Heart right ventricle (tissue), 16 donors: Measurements from ENCODE around the gene LTB4R. TPM values are rescaled to one million over a fixed set of nuclear protein-coding genes. Genes with fewer than 3 reads are reported as not detected.
"Not testable (repeated sequence)": the region's sequence is repeated elsewhere in the genome, so short reads cannot be mapped to it uniquely, and the experiment has no call there.

ENCODE experiments used
- ATAC-seq, 8 donors: fragments of 200-7000 bp; cut with Tn5 transposase; one replicate each; pipeline ENCODE4 v1.9.1; 2020; ENCODE audit warnings: mild to moderate bottlenecking in 8 of 8, moderate library complexity in 8 of 8, moderate number of reproducible peaks in 1 of 8
- DNase-seq, 2 donors: peaks; one replicate each; pipeline ENCODE4 v3.0.0-alpha.2; 2020
- H3K27ac ChIP-seq, 10 donors: fragments of 200-600 bp; sonication (generic) in 2 of 10; one replicate each; pipeline versions ENCODE4 v1.5.0 to v1.8.0; 2020 to 2022; ENCODE audit warnings: mild to moderate bottlenecking in 3 of 10
- H3K27me3 ChIP-seq, 7 donors: fragments of 200-600 bp; one replicate each; pipeline ENCODE4 v1.8.0; 2021 to 2022; ENCODE audit warnings: mild to moderate bottlenecking in 2 of 7
- H3K36me3 ChIP-seq, 9 donors: fragments of 200-600 bp; sonication (generic) in 1 of 9; one replicate each; pipeline versions ENCODE4 v1.5.0 to v1.8.0; 2020 to 2022; ENCODE audit warnings: mild to moderate bottlenecking in 2 of 9
- H3K4me1 ChIP-seq, 9 donors: fragments of 200-600 bp; sonication (generic) in 1 of 9; one replicate each; pipeline versions ENCODE4 v1.5.0 to v1.8.0; 2020 to 2022; ENCODE audit warnings: mild to moderate bottlenecking in 4 of 9
- H3K4me3 ChIP-seq, 10 donors: fragments of 200-600 bp; sonication (generic) in 2 of 10; one replicate each; pipeline versions ENCODE4 v1.5.0 to v1.8.0; 2020 to 2022; ENCODE audit warnings: mild to moderate bottlenecking in 7 of 10, moderate library complexity in 2 of 10
- H3K9me3 ChIP-seq, 11 donors: fragments of 200-600 bp in 10 of 11; sonication (generic) in 2 of 11; one replicate each; pipeline versions ENCODE4 v1.5.0 to v1.8.0; 2013 to 2022; ENCODE audit warnings: mild to moderate bottlenecking in 2 of 11, control low read depth in 1 of 11, moderate library complexity in 1 of 11
- CTCF ChIP-seq, 9 donors: fragments of 200-600 bp; sonication (generic) in 2 of 9; IDR thresholded peaks; one replicate each; pipeline versions ENCODE4 v1.5.0 to v1.8.0; 2021 to 2022; ENCODE audit warnings: antibody characterized with exemption in 9 of 9, mild to moderate bottlenecking in 5 of 9, moderate library complexity in 1 of 9
- WGBS, 2 donors: extraction: QIAGEN DNeasy Blood & Tissue Kit; methylation state at CpG; one replicate each; pipeline ENCODE4 v1.1.7; 2013; ENCODE audit warnings: inconsistent platforms in 1 of 2; 5-methylcytosine and 5-hydroxymethylcytosine counted together
- intact Hi-C, 10 donors: fragments of 100-400 bp; cut with DNase I; formaldehyde crosslinking; loops; one replicate each; pipeline versions ENCODE4 v1.11.1 to v1.14.2; 2022
- polyA plus RNA-seq, 2 donors: library from polyadenylated mRNA; stranded (reverse); fragments of 200-250 nt; gene quantifications; one replicate each; pipeline ENCODE4 v1.2.3, GENCODE V29; 2013
- total RNA-seq, 10 donors: library from RNA; stranded (reverse); fragmentation: NEBNext Ultra II Directional in 3 of 10; extraction: Animal tissue kit (Norgen Biotek cat#: 25700) in 3 of 10; gene quantifications; one replicate each; pipeline versions ENCODE4 v1.2.1 to v1.2.4, GENCODE V29; 2021 to 2023
- donor health status: Arrhythmogenic right ventricular cardiomyopathy.
- donor health status: ischemic (EF 13 %, LVEDD 7.1; RV severe dilation, severe dysfunction).
- donor health status: healthy with polysubstance abuse.
- donor health status: DM: no; HTN: yes; CAD: no.
- donor health status: DM: no; HTN: no; CAD: no.
- donor health status: ischemic (EF 25% LVEDD 6.9; RV normal size, moderate dysfunction).
- donor health status: ischemic (EF 25% LVEDD 5.7; RV mildly dilated, moderate dysfunction).
- donor health status: healthy.
- donor health status: DM: yes; HTN: yes; CAD: no.
- donor health status: Ischemic cardiomyopathy.
- donor health status: ischemic (EF 35%, LVEDD 5.7; RV mildly dilated, moderate dysfunction).
- donor health status: nonischemic (EF 11% LVEDD 7.7; RV severe dilation, severe dysfunction).
- donor health status: DM: yes; HTN: yes; CAD: no.
- donor health status: PGD.
- donor health status: ischemic (EF 29% LVEDD 5.4; RV normal size, mild dysfunction).
- donor health status: nonischemic (EF 23%, LVEDD 6.1; RV moderate dilation, normal function).

LTB4R gene
- total and polyA plus RNA-seq, 12 donors: 0.76 to 3.7 (median 2.0) TPM

DNA sequence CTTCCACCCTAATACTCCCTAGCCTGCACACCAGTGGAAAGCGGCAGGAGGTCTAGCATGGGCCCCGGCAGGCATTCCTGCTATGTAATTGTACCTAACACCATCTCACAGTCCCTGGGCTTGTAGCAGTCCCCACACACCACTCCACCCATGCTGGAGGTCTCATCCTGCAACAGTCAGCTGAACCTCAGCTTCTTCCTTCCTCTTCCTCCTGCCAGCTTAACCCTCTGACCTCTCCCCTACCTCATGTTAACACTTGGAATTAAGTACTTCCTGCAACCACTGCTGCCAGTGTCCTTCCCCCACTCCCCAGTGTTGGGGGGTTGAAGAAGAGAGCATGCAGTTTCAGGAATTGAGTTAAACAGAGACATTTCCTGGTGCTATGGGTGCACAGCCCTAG lies 16.0 kb downstream of the LTB4R start:
- Histone ChIP-seq H3K36me3 (peaks cover 0 to 86% (median 0%) of the 10 kb centered on the region in 9 donors), H3K27ac (peak overlapping the region in 1 of 10 donors; percentile 79), H3K27me3 (peaks cover 0 to 1% (median 0%) of the 10 kb centered on the region in 7 donors), H3K4me1 (peaks cover under 1 to 58% (median 8%) of the 10 kb centered on the region in 9 donors), H3K4me3 (no peak overlapping the region), H3K9me3 (no peaks in the 10 kb centered on the region)
- ATAC-seq: peak in 3 of 8 donors; percentile 4 to 19 (median 17)
- intact Hi-C loops: no loop called here
- 84 to 86% methylated on average over 2 of the region's 2 CpGs for WGBS, 2 donors
- no peak for TF ChIP-seq CTCF (IDR thresholded peaks at IDR 0.05)
- no peak for DNase-seq

DNA sequence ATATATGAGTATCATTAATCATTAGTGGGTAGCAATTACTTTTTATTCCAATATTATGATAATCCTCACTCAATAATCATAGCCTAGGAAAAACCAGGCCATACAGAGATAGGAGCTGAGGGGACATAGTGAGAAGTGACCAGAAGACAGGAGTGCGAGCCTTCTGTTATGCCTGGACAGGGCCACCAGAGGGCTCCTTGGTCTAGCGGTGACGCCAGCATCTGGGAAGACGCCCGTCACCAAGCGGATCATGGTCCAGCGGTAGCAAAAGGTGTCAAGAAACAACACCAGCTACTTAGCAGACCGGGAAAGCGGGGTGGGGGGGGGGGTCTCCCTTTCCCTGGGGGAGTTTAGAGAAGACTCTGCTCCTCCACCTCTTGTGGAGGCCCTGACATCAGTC lies 16.6 kb downstream of the LTB4R start:
- Histone ChIP-seq H3K36me3 (peaks cover 0 to 80% (median 0%) of the 10 kb centered on the region in 9 donors), H3K4me1 (peaks cover 4 to 64% (median 14%) of the 10 kb centered on the region in 9 donors), H3K27ac (peak overlapping the region in 1 of 10 donors; percentile 79)
- TF ChIP-seq CTCF (IDR thresholded peaks at IDR 0.05): peak; percentile 40 to 71 (median 66)
- WGBS, 2 donors: 4 to 6% methylated on average over 9 of the region's 9 CpGs
- H3K9me3 ChIP-seq, ATAC-seq, H3K4me3 ChIP-seq, intact Hi-C loops, H3K27me3 ChIP-seq: not testable (repeated sequence)
- DNase-seq: peak; percentile 53 to 57

DNA sequence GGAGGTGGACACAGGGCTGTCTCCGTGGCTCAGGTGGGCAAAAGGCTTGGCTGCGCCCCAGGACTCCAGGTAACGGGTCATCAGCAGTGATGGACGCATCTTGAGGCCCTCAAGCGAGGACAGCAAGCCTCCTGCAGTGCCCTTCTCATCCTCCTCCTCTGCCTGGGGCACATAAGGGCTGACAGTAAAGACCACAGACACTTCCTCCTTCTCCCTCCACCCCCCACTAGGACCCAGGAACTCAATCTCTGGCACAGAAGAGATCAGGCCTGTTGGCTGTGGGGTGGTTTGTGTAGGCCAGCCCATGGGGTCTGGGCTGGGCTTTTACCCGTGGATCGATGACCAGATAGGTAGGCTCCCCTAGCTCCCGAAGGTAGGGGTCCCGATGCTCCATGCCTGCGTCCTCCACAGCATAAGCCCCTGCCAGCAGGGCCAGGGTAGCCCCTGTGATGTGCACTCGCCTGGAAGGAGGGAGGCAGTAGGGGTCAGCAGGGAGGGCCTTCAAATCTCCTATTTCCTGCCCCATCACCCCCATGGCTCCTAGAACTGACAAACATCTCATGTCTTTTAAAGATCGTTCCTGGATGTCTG lies 17.9 kb downstream of the LTB4R start:
- no peak for DNase-seq
- no peak for ATAC-seq
- Histone ChIP-seq H3K9me3 (no peaks in the 10 kb centered on the region), H3K4me1 (peaks cover 4 to 77% (median 23%) of the 10 kb centered on the region in 9 donors), H3K4me3 (no peak overlapping the region), H3K27me3 (peaks cover 0 to 15% (median 7%) of the 10 kb centered on the region in 7 donors), H3K36me3 (peaks cover 0 to 68% (median 0%) of the 10 kb centered on the region in 9 donors), H3K27ac (peak overlapping the region in 1 of 10 donors; percentile 79)
- TF ChIP-seq CTCF (IDR thresholded peaks at IDR 0.05): no peak
- intact Hi-C loops: no loop called here
- 87 to 93% methylated on average over 12 of the region's 12 CpGs for WGBS, 2 donors

DNA sequence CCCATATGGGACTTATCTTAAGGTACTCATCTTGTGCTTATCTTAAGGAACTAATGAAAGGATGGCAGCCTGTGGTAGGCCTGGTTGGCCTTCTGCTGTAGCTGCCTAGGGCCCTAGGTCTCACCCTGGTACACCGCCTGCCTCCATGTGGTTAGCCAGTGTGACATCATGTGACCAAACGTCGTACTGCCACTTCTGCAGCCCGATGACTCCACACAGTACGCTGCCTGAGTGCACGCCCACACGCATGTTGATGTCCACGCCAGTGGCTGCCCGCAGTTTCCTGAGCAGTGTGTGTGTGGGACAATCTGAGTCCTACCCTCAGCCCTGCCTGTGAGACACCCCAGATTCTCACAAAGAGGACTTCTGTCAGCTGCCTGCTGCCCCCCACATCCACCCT lies 18.4 kb downstream of the LTB4R start:
- no peak for TF ChIP-seq CTCF (IDR thresholded peaks at IDR 0.05)
- intact Hi-C loops: loop anchor here in 5 of 10 donors (5.0 kb wide), 4 partner anchors 83 to 348 kb away; partner anchors contain the start of genes CBLN3 (in 1 of the 5) and KHNYN (in 1 of the 5)
- peaks cover 0 to 19% (median 13%) of the 10 kb centered on the region in 7 donors for H3K27me3 ChIP-seq
- H3K36me3 ChIP-seq: peaks cover 0 to 62% (median 0%) of the 10 kb centered on the region in 9 donors
- H3K9me3 ChIP-seq: no peaks in the 10 kb centered on the region
- H3K4me1 ChIP-seq: peaks cover 6 to 83% (median 29%) of the 10 kb centered on the region in 9 donors
- WGBS, 2 donors: 75 to 82% methylated on average over 9 of the region's 9 CpGs
- H3K4me3 ChIP-seq: no peak overlapping the region
- ATAC-seq (peak in 3 of 8 donors; percentile 4 to 16 (median 12)), DNase-seq (peak in 1 of 2 donors; percentile 50)
- peak overlapping the region in 1 of 10 donors; percentile 79 for H3K27ac ChIP-seq
